CD4-positive, alpha-beta T cell treated with Interleukin-2 at 100 ng/mL for 4 hours (primary cell): ENCODE measurements around the gene JPH3.

Source experiments
- DNase-seq: peaks from one replicate; pipeline ENCODE4 v3.0.0-alpha.2; 2020; ENCODE audit warnings: low spot score

The JPH3 gene

GRCh38 chr16:87601401-87601981 is 817 bp upstream of the JPH3 start:
- DNase-seq = no peak

DNA sequence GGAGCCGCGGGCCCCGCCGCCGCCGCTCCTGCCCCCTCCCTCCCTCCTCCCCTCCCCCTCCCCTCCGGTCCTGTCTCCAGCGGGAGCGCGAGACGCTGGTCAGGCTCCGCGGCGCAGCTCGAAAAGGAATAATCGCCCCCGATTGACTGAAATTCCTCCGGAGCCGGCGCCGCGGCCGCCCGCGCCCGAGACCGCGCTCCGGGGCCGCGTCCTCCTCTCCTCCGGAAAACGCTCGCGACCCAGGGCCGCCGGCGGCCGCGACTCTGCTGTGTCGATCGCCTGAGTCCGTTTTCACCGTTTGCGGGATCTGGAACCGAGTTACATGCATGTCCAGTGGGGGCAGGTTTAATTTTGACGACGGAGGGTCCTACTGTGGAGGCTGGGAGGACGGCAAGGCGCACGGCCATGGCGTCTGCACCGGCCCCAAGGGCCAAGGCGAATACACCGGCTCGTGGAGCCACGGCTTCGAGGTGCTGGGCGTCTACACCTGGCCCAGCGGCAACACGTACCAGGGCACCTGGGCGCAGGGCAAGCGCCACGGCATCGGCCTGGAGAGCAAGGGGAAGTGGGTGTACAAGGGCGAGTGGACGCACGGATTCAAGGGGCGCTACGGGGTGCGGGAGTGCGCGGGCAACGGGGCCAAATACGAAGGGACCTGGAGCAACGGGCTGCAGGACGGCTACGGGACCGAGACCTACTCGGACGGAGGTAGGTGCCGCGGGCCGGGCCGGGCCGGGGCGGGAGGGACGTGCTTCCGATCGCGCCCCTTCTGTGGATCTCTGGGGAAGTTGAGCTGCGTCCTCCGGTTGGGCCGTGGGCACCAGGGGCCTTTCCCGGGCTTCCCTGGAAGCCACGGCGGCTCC is 744 bp downstream of the JPH3 start:
- no peak for DNase-seq

DNA sequence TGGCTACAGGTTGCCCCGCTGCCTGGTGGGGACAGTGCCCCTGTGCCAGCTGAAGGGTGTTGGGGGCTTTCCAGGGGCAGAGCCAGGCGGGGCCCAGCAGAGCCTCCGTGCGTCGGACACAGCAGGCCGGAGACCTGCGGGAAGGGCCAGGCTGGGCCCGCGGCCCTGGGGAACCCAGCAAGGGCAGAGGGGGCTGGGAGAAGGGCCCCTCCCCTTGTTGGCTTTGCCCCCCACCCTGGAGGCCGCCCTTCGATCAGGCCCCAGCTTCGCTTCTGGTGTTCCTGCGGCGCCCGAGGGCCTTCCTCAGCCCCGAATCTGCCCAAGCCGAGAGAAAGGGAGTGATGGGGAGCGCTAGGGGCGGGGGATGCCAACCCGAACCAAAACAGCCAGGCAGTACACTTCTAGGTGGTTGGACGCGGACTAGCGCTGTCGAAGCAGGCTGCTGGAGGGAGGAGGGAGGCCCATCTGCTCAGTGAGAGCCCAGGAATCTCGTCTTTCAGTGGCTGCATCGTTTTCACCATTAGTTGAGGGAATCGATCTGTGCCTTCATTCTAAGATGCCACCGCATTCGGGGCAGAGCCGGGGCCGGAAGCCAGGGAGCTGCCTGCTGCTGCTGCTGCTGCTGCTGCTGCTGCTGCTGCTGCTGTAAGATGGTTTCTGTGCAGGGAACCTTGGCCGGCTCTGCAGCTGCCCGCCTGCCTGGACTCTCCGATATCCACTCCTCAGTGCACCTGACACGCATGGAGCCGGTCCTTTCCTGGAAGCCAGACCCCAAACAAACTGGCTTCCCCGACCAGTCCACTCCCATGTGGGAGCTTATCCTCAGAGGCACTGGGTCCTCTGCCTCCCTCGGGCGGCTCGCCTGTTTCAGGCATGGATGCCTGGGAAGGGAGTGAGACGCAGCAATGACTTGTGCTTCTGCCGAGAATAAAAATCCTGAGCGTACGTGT is 1.7 kb downstream of the JPH3 start:
- no peak for DNase-seq

DNA sequence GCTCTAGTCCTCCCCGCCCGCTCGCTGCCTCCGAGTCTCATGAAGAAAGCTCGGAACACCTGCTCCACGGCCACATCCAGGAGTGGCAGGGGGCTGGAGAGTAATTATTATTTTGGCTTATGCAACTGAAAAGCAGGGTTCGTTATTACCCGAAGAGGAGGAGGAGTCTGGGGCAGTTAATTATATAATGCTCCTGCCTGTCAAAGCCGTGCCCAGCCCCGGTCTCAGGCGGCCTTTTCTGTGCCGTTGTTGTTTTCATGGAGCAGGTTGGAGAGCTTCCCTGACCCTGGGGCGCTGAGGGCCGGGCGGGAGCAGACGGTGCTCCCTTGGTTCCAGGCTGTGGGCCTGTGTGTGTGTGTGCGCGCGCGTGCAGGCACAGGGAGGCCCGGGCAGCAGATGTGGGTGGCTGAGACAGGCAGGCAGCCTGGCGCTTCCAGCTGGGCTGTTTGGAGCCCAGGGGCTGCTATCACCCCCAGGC is 2.4 kb downstream of the JPH3 start:
- no peak for DNase-seq

GRCh38 chr16:87607223-87607622 is 4.9 kb downstream of the JPH3 start:
- no peak for DNase-seq

DNA sequence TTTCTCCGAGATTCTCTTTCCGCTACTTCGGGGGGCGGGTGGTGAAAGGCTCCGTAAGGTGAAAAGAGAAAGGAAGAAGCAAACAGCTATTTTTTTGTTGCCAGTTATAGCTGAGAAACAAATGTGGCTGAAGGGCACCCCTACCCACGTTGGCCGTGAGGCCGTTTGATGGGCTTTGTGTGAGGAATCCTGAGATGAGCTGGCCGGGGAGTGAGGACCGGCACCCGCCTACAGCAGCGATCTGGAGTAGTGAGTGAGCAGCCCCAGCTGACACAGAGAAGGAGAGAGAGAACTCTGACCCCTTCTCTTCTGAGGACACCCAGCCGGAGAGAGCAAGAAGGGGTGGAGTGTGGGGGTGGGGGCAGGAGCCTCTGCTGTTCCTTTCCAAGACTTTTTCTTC is 5.6 kb downstream of the JPH3 start:
- no peak for DNase-seq

DNA sequence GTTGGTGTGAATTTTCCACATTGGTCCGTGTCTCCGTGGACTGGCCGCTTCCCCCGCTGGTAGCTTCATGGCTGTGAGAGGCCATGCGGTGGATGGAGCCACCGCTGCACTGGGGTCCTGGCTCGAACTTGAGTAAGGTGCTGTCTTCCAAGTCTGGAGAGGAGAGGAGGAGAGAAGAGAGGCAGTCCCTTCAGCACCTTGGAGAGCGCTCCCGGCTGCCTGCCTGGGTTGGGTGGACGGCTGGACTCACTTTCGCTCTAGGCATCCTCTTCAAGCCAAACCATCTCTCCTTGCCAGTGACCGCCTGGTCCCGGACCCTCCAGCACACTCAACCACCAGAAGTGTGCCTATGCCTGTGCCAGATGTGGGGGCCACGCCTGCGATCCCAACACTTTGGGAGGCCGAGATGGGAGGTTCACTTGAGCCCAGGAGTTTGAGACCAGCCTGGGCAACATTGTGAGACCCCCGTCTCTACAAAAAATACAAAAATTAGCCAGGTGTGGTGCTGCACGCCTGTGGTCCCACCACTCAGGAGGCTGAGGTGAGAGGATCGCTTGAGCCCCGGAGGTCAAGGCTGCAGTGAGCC is 6.2 kb downstream of the JPH3 start:
- peak; percentile 4 for DNase-seq

GRCh38 chr16:87610026-87610425 is 7.7 kb downstream of the JPH3 start:
- no peak for DNase-seq

DNA sequence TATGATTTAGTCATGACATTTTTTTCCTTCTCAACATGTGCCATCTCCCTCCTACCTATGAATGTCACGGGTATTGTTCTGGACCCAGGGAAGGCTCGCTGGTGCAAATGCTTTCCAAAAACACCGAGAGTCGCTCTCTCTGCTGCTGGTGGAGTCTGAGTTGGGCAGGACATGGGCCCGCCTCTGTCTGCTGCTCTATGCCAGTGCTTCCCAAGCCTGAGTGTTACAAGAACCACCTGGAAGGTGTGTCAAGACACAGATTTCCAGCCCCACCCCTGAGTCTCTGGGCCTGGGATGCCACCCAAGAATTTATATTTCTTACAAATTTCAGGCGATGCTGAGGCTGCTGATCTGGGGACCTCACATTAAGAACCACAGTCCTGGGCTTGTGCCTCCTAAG is 9.1 kb downstream of the JPH3 start:
- DNase-seq = no peak

- no peak for DNase-seq
Measured at GRCh38 chr16:87613961-87614360, 11.7 kb downstream of the JPH3 start.

GRCh38 chr16:87615621-87616041 is 13.3 kb downstream of the JPH3 start:
- DNase-seq = no peak

DNA sequence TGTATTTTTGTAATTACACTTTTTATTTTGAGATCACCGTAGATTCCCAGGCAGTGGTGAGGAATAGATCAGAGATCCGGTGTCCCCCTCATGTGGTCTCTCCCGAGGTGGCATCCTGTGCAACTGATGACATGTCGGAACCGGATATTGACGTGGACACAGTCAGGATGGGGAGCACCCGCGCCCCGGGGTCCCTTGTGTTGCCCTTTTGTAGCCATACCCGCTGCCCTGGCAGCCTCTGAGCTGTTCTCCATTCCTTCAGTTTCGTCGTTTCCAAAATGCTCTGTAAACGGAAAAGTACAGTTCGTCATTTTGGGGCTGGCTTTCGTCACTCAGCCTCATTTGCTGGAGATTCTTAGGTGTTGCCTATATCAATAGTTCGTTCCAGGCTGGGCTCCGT is 14.2 kb downstream of the JPH3 start:
- DNase-seq = no peak

DNA sequence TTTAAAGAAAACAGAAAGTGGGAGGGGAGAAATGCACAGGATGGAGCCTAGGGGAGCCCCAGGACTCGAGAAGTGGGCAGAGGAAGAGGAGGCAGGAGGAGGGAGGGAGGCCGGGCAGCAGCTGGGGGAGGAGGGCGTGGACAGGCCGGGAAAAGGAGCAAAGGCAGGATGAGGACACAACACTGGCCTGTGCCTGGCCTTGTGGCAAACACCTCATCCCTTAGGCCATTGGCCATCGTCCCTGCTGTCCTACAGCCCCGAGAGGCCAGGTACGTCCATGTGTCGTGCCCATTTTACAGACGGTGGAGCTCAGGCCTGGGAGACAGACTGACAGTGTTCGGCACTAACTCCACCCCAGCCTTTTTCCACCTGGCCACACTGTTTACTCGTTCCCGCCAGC is 15.9 kb downstream of the JPH3 start:
- DNase-seq = no peak

GRCh38 chr16:87619360-87620200 is 17.3 kb downstream of the JPH3 start:
- no peak for DNase-seq

GRCh38 chr16:87620201-87620495 is 17.8 kb downstream of the JPH3 start:
- DNase-seq = no peak

DNA sequence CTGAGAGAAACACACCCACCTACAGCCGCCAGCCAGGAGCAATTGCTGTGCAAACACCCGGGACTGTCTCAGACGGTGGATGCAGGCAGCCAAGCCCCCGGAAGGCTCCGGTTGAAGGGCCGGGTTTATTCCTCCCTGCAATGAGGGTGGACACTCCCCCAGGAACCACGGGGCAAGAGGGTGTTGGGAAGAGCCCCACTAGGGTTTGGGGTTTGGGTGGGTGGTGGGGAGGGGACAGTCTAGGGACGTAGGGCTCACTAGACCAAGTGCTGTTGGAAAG is 19.2 kb downstream of the JPH3 start:
- DNase-seq = no peak

DNA sequence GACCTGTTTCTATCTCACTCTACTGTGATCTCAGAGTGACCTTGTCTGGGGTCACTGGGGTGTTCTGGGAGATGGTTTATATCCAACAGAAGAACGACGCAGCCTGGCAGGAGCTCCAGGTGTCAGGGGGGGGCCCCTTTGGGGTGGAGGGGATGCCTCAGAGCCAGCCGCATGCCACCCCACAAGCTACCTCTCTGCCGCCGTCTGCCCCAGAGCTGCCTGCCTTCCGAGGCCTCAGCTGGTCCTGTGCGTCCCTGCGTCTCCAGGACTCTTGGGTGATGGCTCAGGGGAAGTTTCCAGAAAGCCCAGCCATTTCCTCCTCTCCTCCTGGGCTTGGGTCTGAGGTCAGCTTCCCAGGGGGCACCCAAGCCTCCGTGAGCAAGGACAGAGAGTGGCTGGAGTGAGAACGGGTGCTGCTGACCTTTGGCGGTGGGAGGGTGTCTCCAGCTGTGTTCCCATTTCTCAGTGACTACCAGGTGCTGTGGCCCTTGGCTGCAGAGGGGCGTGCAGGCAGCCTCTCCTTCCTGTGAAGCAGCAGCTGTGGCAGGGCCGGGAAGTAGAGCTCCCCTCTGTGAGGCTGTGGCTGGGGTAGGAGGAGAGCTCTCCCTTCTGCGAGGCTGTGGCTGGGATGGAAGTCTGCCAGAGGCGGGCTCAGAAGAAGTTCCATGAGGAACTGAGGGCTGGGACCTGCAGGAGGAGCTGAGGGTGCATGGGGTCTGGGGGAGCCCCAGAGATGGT is 19.8 kb downstream of the JPH3 start:
- DNase-seq = no peak

GRCh38 chr16:87622756-87623319 is 20.5 kb downstream of the JPH3 start:
- DNase-seq = no peak

DNA sequence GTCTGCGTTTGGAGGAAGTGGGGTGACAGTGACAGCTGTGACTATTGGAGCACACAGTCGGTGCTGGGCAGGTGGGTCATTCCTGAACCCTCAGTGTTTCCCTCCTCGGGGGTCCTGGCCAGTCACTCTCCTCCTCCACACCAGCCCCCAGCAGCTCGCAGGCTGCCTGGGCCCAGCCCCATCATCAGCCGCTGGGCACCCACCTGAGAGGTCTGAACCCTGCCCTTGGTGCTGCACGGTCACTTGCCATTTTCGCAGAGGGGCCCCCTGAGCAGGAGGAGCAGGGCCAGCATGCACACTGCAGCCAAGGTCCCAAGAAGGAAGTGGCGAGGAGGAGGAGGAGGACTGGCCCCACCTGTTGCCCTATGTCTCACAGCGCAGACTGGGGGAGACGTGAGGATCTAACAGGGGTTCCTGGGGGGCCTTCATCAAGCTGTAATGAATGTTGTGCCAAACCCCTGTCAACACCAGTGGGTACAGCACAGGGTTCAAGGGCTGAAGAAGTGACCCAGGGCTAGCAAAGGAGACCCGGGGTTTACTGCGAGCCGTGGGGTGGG is 23.0 kb downstream of the JPH3 start:
- no peak for DNase-seq

GRCh38 chr16:87626401-87626800 is 24.1 kb downstream of the JPH3 start:
- no peak for DNase-seq
